Measurements from ENCODE around the gene BAD. TPM values are rescaled to one million over a fixed set of nuclear protein-coding genes. Genes with fewer than 3 reads are reported as not detected.
A peak's percentile ranks its signal among the peaks of the same experiment; 100 is the strongest.

The BAD gene
- total and polyA plus RNA-seq, 8 donors: 40.4 to 343 (median 105) TPM

DNA sequence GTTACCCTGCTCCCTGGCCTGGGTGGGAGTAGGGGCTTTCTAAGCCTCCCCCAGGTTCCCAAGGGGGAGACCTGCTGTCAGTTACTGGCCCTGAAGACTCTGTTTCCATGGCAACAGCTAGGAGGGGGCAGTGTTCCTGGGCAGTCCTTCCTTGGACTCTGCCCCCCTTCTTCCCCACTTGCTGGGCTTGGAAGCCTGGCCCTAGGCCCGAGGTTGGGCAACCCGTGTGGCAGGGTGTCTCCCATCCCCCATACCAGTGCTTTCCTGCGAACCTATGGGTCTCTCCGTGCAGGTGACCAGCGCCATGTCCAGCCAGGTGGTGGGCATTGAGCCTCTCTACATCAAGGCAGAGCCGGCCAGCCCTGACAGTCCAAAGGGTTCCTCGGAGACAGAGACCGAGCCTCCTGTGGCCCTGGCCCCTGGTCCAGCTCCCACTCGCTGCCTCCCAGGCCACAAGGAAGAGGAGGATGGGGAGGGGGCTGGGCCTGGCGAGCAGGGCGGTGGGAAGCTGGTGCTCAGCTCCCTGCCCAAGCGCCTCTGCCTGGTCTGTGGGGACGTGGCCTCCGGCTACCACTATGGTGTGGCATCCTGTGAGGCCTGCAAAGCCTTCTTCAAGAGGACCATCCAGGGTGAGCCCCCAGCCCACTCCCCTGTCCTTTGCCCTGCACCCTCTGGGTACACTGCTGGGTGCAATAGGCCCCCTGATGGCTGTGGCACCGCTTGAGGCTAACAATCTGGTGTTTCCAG lies 22.6 kb upstream of the BAD start:
- Histone ChIP-seq H3K27me3 (peaks cover 0 to 18% (median 0%) of the 10 kb centered on the region in 3 donors), H3K4me1 (peaks cover 24 to 42% (median 34%) of the 10 kb centered on the region in 4 donors), H3K4me3 (peak overlapping the region; percentile 64 to 82 (median 76)), H3K27ac (peak overlapping the region; percentile 95 to 97 (median 96)), H3K9me3 (no peaks in the 10 kb centered on the region), H3K36me3 (peaks cover 0 to 14% (median 10%) of the 10 kb centered on the region in 4 donors)
- intact Hi-C loops (cut with DNase I; ENCODE audit: low total_unique reads): no loop called here
- no peak for TF ChIP-seq EP300 (IDR thresholded peaks at IDR 0.05)
- TF ChIP-seq, protein P1, sequence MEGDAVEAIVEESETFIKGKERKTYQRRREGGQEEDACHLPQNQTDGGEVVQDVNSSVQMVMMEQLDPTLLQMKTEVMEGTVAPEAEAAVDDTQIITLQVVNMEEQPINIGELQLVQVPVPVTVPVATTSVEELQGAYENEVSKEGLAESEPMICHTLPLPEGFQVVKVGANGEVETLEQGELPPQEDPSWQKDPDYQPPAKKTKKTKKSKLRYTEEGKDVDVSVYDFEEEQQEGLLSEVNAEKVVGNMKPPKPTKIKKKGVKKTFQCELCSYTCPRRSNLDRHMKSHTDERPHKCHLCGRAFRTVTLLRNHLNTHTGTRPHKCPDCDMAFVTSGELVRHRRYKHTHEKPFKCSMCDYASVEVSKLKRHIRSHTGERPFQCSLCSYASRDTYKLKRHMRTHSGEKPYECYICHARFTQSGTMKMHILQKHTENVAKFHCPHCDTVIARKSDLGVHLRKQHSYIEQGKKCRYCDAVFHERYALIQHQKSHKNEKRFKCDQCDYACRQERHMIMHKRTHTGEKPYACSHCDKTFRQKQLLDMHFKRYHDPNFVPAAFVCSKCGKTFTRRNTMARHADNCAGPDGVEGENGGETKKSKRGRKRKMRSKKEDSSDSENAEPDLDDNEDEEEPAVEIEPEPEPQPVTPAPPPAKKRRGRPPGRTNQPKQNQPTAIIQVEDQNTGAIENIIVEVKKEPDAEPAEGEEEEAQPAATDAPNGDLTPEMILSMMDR (IDR thresholded peaks at IDR 0.05): no peak
- TF ChIP-seq POLR2A (IDR thresholded peaks at IDR 0.05): no peak
- no peak for TF ChIP-seq POLR2AphosphoS5 (IDR thresholded peaks at IDR 0.05)
- WGBS, 5 donors: 69 to 84% (median 74%) methylated on average over 5 to 15 of the region's 15 CpGs
- DNase-seq: peak; percentile 44 to 64

DNA sequence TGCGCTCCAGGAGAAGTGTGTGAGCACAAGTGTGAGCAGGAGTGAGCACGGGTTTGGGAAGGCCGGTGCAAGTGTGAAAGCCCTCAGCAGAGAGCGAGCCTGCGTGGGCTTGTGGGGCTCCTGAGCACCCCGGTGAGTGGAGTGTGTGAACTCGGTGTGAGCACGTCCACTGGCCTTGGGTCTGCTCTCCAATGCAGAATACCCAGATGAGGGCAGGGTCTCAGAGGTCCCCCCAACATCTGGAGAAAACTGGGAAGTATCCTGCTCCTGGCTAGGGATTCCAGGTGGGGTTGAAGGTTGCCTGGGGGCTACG lies 22.1 kb upstream of the BAD start:
- intact Hi-C loops (cut with DNase I; ENCODE audit: low total_unique reads): no loop called here
- 13 to 28% (median 18%) methylated on average over 8 to 9 of the region's 9 CpGs for WGBS, 5 donors
- DNase-seq: no peak
- Histone ChIP-seq H3K27ac (peak overlapping the region; percentile 95 to 97 (median 96)), H3K9me3 (no peaks in the 10 kb centered on the region), H3K36me3 (peaks cover 0 to 14% (median 10%) of the 10 kb centered on the region in 4 donors), H3K27me3 (peaks cover 0 to 23% (median 0%) of the 10 kb centered on the region in 3 donors), H3K4me3 (peak overlapping the region; percentile 64 to 82 (median 76)), H3K4me1 (peaks cover 24 to 42% (median 36%) of the 10 kb centered on the region in 4 donors)
- TF ChIP-seq, protein P1 (IDR thresholded peaks at IDR 0.05): no peak
- TF ChIP-seq POLR2AphosphoS5 (IDR thresholded peaks at IDR 0.05) (no peak), EP300 (IDR thresholded peaks at IDR 0.05) (no peak), POLR2A (IDR thresholded peaks at IDR 0.05) (no peak)

DNA sequence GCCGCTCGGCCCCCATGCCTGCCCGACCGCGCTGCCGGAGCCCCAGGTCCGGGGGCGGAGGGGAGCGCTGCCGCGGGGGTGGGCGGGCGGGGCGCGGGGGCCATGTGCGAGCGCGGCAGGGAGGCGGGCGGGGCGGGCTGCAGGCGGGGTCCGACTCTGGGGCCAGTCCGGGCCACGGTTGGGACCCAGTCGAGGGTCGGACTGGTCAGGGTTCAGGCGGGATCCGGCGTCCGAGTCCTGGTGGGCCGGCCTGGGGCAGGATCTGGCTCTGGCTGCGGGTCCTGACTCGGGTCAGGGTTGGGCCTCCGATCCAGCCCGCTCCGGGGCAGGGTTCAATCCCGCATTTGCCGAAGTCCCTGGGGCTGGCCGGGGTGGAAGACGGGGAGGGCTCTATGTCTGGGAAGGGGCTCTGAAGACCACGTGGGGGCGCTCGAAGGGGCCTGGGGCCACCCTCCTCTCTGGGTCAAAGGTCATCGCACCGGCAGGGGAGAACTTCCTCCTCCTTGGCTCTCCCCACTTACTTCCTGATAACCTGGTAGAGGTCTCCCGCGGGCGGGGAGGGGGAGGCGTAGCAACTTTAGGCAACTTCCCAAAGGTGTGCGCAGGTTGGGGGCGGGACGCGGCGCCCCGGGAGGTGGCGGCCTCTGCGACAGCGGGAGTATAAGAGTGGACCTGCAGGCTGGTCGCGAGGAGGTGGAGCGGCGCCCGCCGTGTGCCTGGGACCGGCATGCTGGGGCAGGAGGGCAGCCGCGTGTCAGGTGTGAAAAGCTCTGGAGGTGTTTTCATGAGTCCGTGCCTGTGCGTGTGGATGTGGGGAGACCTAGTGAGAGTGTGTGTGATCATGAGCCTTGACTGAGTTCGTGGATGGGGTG lies 21.5 kb upstream of the BAD start:
- Histone ChIP-seq H3K4me3 (peak overlapping the region; percentile 64 to 82 (median 76)), H3K27me3 (peaks cover 0 to 28% (median 0%) of the 10 kb centered on the region in 3 donors), H3K36me3 (peaks cover 0 to 14% (median 9%) of the 10 kb centered on the region in 4 donors), H3K9me3 (no peaks in the 10 kb centered on the region), H3K4me1 (peaks cover 30 to 45% (median 39%) of the 10 kb centered on the region in 4 donors), H3K27ac (peak overlapping the region; percentile 95 to 97 (median 96))
- TF ChIP-seq, protein P1 (IDR thresholded peaks at IDR 0.05): peak in 1 of 7 experiments; percentile 22
- no peak for TF ChIP-seq POLR2A (IDR thresholded peaks at IDR 0.05)
- TF ChIP-seq EP300 (IDR thresholded peaks at IDR 0.05): no peak
- TF ChIP-seq POLR2AphosphoS5 (IDR thresholded peaks at IDR 0.05): peak in 2 of 3 donors; percentile 74 to 89
- intact Hi-C loops (cut with DNase I; ENCODE audit: low total_unique reads): no loop called here
- WGBS, 5 donors: 1 to 2% (median 1%) methylated on average over 26 to 71 of the region's 71 CpGs
- peak; percentile 86 to 89 for DNase-seq

DNA sequence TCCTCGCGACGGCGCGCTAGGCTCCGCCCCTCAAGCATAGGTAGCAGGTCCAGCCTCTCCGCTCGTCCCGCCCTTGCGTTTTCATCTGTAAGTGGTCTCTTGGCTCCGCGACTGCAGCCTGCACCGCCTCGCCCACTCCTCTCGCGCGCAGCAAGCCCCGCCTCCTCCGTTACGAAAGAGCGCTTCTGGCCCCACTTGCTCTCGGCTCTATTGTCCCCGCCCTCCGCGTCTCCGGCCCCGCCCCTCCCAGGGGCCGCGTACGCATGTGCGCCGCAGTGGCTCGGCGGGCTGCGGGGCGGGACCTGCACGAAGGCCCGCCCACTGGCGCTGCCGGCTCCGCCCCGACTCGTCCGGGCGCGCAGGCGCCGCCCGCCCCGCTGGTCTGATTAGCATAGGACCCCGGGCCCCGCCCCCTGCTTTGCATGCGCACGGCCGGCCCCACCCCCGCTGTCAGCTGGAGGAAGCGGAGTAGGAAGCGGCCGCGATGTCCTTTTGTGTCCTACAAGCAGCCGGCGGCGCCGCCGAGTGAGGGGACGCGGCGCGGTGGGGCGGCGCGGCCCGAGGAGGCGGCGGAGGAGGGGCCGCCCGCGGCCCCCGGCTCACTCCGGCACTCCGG lies 20.7 kb upstream of the BAD start, which contains the start of gene ESRRA:
TSS of gene ESRRA (plus strand) at position 450 of the 616 bp plus-strand sequence. CDS start 1,656 bp downstream, outside the sequence.
- Histone ChIP-seq H3K27ac (peak within 1 kb of the TSS; percentile 95 to 97 (median 96)), H3K4me1 (peaks cover 37 to 47% (median 44%) of the 10 kb centered on the region in 4 donors), H3K9me3 (no peaks in the 10 kb centered on the region), H3K36me3 (peaks cover 0 to 14% (median 7%) of the 10 kb centered on the region in 4 donors), H3K27me3 (peaks cover 3 to 35% (median 6%) of the 10 kb centered on the region in 3 donors), H3K4me3 (peak within 1 kb of the TSS; percentile 64 to 82 (median 76))
- intact Hi-C loops (cut with DNase I; ENCODE audit: low total_unique reads): no loop called here
- peak; percentile 100 for DNase-seq
- TF ChIP-seq EP300 (IDR thresholded peaks at IDR 0.05) (no peak), POLR2A (IDR thresholded peaks at IDR 0.05) (no peak), POLR2AphosphoS5 (IDR thresholded peaks at IDR 0.05) (peak; percentile 41 to 87 (median 84))
- TF ChIP-seq, protein P1 (IDR thresholded peaks at IDR 0.05): no peak
- 0 to 1% (median 1%) methylated on average over 21 to 81 of the region's 81 CpGs for WGBS, 5 donors

Data from stomach (tissue), 9 donors.